ENCODE data around the gene SEPTIN3. TPM values are rescaled to one million over a fixed set of nuclear protein-coding genes. Genes with fewer than 3 reads are reported as not detected.

Gene SEPTIN3
- total RNA-seq, 1 donor: 0.36 TPM

DNA sequence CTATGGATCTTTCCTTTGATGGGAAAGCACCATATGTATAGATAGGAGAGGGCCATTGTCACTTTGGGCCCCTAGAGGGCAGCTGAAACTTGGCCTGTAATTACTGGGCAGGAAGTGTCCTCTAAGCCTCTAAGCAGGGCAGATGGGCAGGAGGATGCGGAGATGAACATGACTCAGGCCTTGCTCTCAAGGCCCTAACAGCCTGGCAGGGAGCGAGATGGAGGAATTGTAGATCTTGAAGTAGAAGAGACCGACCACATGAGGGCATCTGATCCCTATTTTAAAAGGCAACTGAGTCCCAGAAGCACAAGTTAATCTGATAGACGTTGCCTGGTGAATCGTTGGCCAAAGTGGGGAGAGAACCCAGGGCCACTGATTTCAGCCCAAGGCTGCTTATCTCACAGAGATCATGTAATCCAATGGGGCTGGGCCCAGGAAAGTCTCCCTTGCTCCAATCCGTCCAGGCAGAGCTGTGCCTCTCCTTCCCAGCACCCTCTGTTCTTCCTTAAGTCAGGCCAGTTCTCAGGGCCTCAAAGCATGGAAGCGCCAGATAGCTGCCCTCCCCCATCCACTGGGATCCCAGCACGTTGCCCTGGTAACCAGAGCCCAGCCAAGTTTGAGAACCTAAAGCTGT lies 2.5 kb upstream of the SEPTIN3 start:
- Histone ChIP-seq H3K4me2 (ENCODE audit: insufficient read depth, low read length) (no peak overlapping the region), H3K4me1 (ENCODE audit: insufficient read depth, low read length) (no peaks in the 10 kb centered on the region), H3K9me3 (ENCODE audit: low read depth, low read length) (no peaks in the 10 kb centered on the region), H3K27me3 (ENCODE audit: insufficient read depth, low read length) (peaks cover 5% of the 10 kb centered on the region), H4K20me1 (ENCODE audit: insufficient read depth, low read length) (no peaks in the 10 kb centered on the region), H2AFZ (ENCODE audit: low read length) (peak overlapping the region; percentile 69), H3K79me2 (ENCODE audit: insufficient read depth, low read length) (no peaks in the 10 kb centered on the region), H3K36me3 (ENCODE audit: insufficient read depth, low read length) (no peaks in the 10 kb centered on the region), H3K4me3 (ENCODE audit: insufficient read depth, low read length) (no peak overlapping the region), H3K27ac (ENCODE audit: low read depth, low read length) (no peak overlapping the region)
- peak; percentile 64 for TF ChIP-seq CTCF (IDR thresholded peaks at IDR 0.05; ENCODE audit: extremely low read depth, low read depth, low read length)
- peak; percentile 98 for DNase-seq (ENCODE audit: insufficient read length, low spot score, missing footprints)

DNA sequence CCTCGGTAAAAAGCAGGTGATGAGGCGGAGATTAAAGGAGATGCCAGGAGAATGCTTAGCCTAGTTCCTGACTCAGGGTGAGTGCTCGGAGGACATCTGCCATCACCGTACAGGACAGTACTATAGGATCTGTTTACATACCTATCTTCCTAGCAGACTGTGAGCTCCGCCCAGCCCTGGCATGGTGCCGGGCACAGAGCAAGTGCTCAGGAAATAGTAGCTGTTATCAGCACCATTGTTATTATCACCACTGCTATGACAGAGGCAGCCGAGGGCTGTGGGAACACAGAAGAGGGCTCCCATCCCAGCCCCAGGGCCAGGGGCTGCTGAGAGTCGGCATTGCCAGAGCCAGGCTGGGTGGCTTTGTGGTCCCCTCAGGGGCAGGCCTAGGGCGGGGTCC lies 642 bp upstream of the SEPTIN3 start:
- Histone ChIP-seq H3K27me3 (ENCODE audit: insufficient read depth, low read length) (peaks cover 16% of the 10 kb centered on the region), H3K9me3 (ENCODE audit: low read depth, low read length) (no peaks in the 10 kb centered on the region), H2AFZ (ENCODE audit: low read length) (no peak overlapping the region), H4K20me1 (ENCODE audit: insufficient read depth, low read length) (no peaks in the 10 kb centered on the region), H3K79me2 (ENCODE audit: insufficient read depth, low read length) (no peaks in the 10 kb centered on the region), H3K4me1 (ENCODE audit: insufficient read depth, low read length) (no peaks in the 10 kb centered on the region), H3K4me3 (ENCODE audit: insufficient read depth, low read length) (no peak overlapping the region), H3K4me2 (ENCODE audit: insufficient read depth, low read length) (no peak overlapping the region), H3K36me3 (ENCODE audit: insufficient read depth, low read length) (no peaks in the 10 kb centered on the region), H3K27ac (ENCODE audit: low read depth, low read length) (no peak overlapping the region)
- no peak for TF ChIP-seq CTCF (IDR thresholded peaks at IDR 0.05; ENCODE audit: extremely low read depth, low read depth, low read length)
- no peak for DNase-seq (ENCODE audit: insufficient read length, low spot score, missing footprints)

DNA sequence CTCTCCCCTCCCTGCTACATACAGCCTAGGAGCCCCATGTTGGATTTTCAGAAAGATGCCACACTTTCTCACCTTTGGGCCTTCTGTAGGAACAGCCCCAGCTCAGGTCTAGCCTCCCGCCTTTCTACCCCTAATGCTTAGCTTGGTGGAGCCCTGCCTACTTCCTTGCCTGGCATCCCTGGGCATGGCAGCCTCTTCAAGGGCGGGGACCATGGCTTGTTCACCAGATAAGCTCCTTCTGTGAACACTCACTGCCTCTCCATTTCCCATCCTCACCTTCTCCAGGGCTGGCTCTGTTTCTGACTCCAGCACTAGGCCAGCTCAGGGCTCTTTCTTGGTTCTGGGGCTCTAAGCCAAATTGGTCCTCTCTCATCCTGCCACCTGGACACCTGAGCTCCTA lies 1.4 kb downstream of the SEPTIN3 start:
- no peak for TF ChIP-seq CTCF (IDR thresholded peaks at IDR 0.05; ENCODE audit: extremely low read depth, low read depth, low read length)
- Histone ChIP-seq H4K20me1 (ENCODE audit: insufficient read depth, low read length) (no peaks in the 10 kb centered on the region), H3K9me3 (ENCODE audit: low read depth, low read length) (no peaks in the 10 kb centered on the region), H2AFZ (ENCODE audit: low read length) (no peak overlapping the region), H3K4me3 (ENCODE audit: insufficient read depth, low read length) (no peak overlapping the region), H3K79me2 (ENCODE audit: insufficient read depth, low read length) (no peaks in the 10 kb centered on the region), H3K4me1 (ENCODE audit: insufficient read depth, low read length) (no peaks in the 10 kb centered on the region), H3K27ac (ENCODE audit: low read depth, low read length) (no peak overlapping the region), H3K36me3 (ENCODE audit: insufficient read depth, low read length) (no peaks in the 10 kb centered on the region), H3K27me3 (ENCODE audit: insufficient read depth, low read length) (peaks cover 25% of the 10 kb centered on the region), H3K4me2 (ENCODE audit: insufficient read depth, low read length) (no peak overlapping the region)
- DNase-seq (ENCODE audit: insufficient read length, low spot score, missing footprints): peak; percentile 17

DNA sequence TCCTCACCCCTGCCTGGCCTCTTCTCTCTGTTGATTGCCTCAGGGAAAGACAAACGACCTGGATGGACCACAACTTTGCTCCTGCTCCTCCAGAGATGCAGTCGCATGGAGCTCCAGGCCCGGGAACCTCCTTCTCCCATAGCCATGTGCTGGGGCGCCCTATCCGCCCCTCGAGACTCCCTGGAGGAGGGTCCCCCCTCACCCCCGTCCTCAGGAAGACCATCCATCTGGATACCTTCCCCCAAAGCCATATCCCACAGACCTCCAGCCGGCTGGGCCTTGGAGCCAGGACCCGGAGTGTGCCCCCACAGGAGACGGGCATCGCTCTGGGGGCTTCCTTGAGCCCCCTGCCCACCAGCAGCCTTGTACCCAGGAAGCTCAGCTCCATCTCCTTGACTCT lies 2.2 kb downstream of the SEPTIN3 start:
- Histone ChIP-seq H3K36me3 (ENCODE audit: insufficient read depth, low read length) (no peaks in the 10 kb centered on the region), H3K4me3 (ENCODE audit: insufficient read depth, low read length) (no peak overlapping the region), H4K20me1 (ENCODE audit: insufficient read depth, low read length) (no peaks in the 10 kb centered on the region), H3K9me3 (ENCODE audit: low read depth, low read length) (no peaks in the 10 kb centered on the region), H2AFZ (ENCODE audit: low read length) (no peak overlapping the region), H3K4me1 (ENCODE audit: insufficient read depth, low read length) (no peaks in the 10 kb centered on the region), H3K27ac (ENCODE audit: low read depth, low read length) (no peak overlapping the region), H3K27me3 (ENCODE audit: insufficient read depth, low read length) (peaks cover 33% of the 10 kb centered on the region), H3K4me2 (ENCODE audit: insufficient read depth, low read length) (no peak overlapping the region), H3K79me2 (ENCODE audit: insufficient read depth, low read length) (no peaks in the 10 kb centered on the region)
- peak; percentile 62 for DNase-seq (ENCODE audit: insufficient read length, low spot score, missing footprints)
- no peak for TF ChIP-seq CTCF (IDR thresholded peaks at IDR 0.05; ENCODE audit: extremely low read depth, low read depth, low read length)

All from osteoblast (primary cell).